Body of pancreas (tissue), 4 donors: ENCODE data around the gene SORT1. TPM values are rescaled to one million over a fixed set of nuclear protein-coding genes. Genes with fewer than 3 reads are reported as not detected.

Source experiments
- ATAC-seq: fragments of 150-250 bp; one replicate; pipeline ENCODE4 v1.9.1; 2016
- DNase-seq, 4 donors: peaks; one replicate each; pipeline ENCODE4 v3.0.0-alpha.2; 2019
- H3K27ac ChIP-seq, 4 donors: fragments of 200-600 bp; sonication (generic); 1 replicate in 3 of 4; 2 replicates in 1 of 4; pipeline versions ENCODE4 v1.5.1 to v1.6.1; 2016 to 2019; ENCODE audit warnings: mild to moderate bottlenecking in 1 of 4, mixed read lengths in 1 of 4, moderate library complexity in 1 of 4
- H3K27me3 ChIP-seq, 2 donors: fragments of 200-600 bp; sonication (generic); one replicate each; pipeline ENCODE4 v1.6.0; 2016; ENCODE audit warnings: mild to moderate bottlenecking in 1 of 2
- H3K36me3 ChIP-seq, 2 donors: fragments of 200-600 bp; sonication (generic); replicated peaks in 1 of 2; 2 replicates each; pipeline ENCODE4 v1.5.1; 2016; ENCODE audit warnings: low read depth in 2 of 2; ENCODE audit not compliant: insufficient read depth in 1 of 2
- H3K4me1 ChIP-seq: fragments of 200-600 bp; sonication (generic); one replicate; pipeline ENCODE4 v1.6.0; 2016
- H3K4me3 ChIP-seq, 2 donors: fragments of 200-600 bp; sonication (generic); 1 replicate in 1 of 2; 2 replicates in 1 of 2; pipeline ENCODE4 v1.5.1; 2016 to 2019
- H3K9me3 ChIP-seq, 3 donors: fragments of 200-600 bp; sonication (generic); 1 replicate in 2 of 3; 2 replicates in 1 of 3; pipeline ENCODE4 v1.5.1; 2016
- CTCF ChIP-seq, 7 experiments: fragments of 450-650 bp in 4 of 7; fragments of 200-600 bp in 3 of 7; sonication (generic) in 3 of 7; IDR thresholded peaks; one replicate each; pipeline ENCODE4 v1.5.1; 2016 to 2019; ENCODE audit warnings: antibody characterized with exemption in 7 of 7
- POLR2A ChIP-seq, 3 donors: fragments of 450-650 bp; IDR thresholded peaks; one replicate each; pipeline ENCODE4 v1.6.1; 2016; ENCODE audit warnings: antibody characterized with exemption in 3 of 3, mild to moderate bottlenecking in 2 of 3
- WGBS, 2 donors: methylation state at CpG; one replicate each; pipeline ENCODE4 v1.1.5; 2017; 5-methylcytosine and 5-hydroxymethylcytosine counted together
- intact Hi-C: fragments of 100-400 bp; cut with DNase I; formaldehyde crosslinking; loops from one replicate; pipeline ENCODE4 v1.15.1; 2023
- total RNA-seq, 2 donors: library from RNA; depleted of rRNA; stranded (reverse); fragments of >200 nt; gene quantifications; one replicate each; pipeline ENCODE4 v1.1.0, GENCODE V29; 2016

SORT1 gene
- total RNA-seq, 2 donors from 2014 or later, result 23.6 to 24.7 TPM

GRCh38 chr1:109331113-109331512 lies 66.6 kb downstream of the SORT1 start:
- intact Hi-C loops, result no loop called here
- H3K27me3 ChIP-seq, result no peaks in the 10 kb centered on the region
- no peaks in the 10 kb centered on the region for H3K9me3 ChIP-seq
- TF ChIP-seq CTCF (IDR thresholded peaks at IDR 0.05), result no peak
- no peak for TF ChIP-seq POLR2A (IDR thresholded peaks at IDR 0.05)
- DNase-seq (no peak), ATAC-seq (no peak)
- H3K4me1 ChIP-seq, result no peaks in the 10 kb centered on the region
- no peak overlapping the region for H3K27ac ChIP-seq
- no peak overlapping the region for H3K4me3 ChIP-seq
- peaks cover 6 to 8% of the 10 kb centered on the region in 2 donors for H3K36me3 ChIP-seq

- Histone ChIP-seq H3K4me1 (no peaks in the 10 kb centered on the region), H3K27ac (no peak overlapping the region), H3K4me3 (no peak overlapping the region), H3K9me3 (no peaks in the 10 kb centered on the region), H3K27me3 (no peaks in the 10 kb centered on the region), H3K36me3 (peaks cover 3 to 11% of the 10 kb centered on the region in 2 donors)
- DNase-seq (no peak), ATAC-seq (no peak)
- 87 to 89% methylated on average over 5 of the region's 5 CpGs for WGBS, 2 donors
- intact Hi-C loops, result no loop called here
- TF ChIP-seq POLR2A (IDR thresholded peaks at IDR 0.05), result no peak
- no peak for TF ChIP-seq CTCF (IDR thresholded peaks at IDR 0.05)
Observed at GRCh38 chr1:109327285-109327684, 70.4 kb downstream of the SORT1 start.

GRCh38 chr1:109322974-109323373 lies 74.7 kb downstream of the SORT1 start:
- WGBS, 2 donors, result 98% methylated on average over 6 of the region's 6 CpGs
- no peak overlapping the region for H3K27ac ChIP-seq
- DNase-seq (no peak), ATAC-seq (no peak)
- intact Hi-C loops, result no loop called here
- no peaks in the 10 kb centered on the region for H3K9me3 ChIP-seq
- no peaks in the 10 kb centered on the region for H3K4me1 ChIP-seq
- H3K4me3 ChIP-seq, result no peak overlapping the region
- no peaks in the 10 kb centered on the region for H3K27me3 ChIP-seq
- peaks cover 0 to 28% of the 10 kb centered on the region in 2 donors for H3K36me3 ChIP-seq
- no peak for TF ChIP-seq POLR2A (IDR thresholded peaks at IDR 0.05)
- TF ChIP-seq CTCF (IDR thresholded peaks at IDR 0.05), result no peak

GRCh38 chr1:109319114-109319513 lies 78.6 kb downstream of the SORT1 start:
- Histone ChIP-seq H3K4me1 (no peaks in the 10 kb centered on the region), H3K27me3 (no peaks in the 10 kb centered on the region), H3K9me3 (no peaks in the 10 kb centered on the region), H3K27ac (no peak overlapping the region), H3K4me3 (no peak overlapping the region), H3K36me3 (peaks cover 0 to 30% of the 10 kb centered on the region in 2 donors)
- 93% methylated on average over 3 of the region's 3 CpGs for WGBS, 2 donors
- DNase-seq (no peak), ATAC-seq (no peak)
- TF ChIP-seq CTCF (IDR thresholded peaks at IDR 0.05), result no peak
- TF ChIP-seq POLR2A (IDR thresholded peaks at IDR 0.05), result no peak
- intact Hi-C loops, result no loop called here

- no peak for TF ChIP-seq CTCF (IDR thresholded peaks at IDR 0.05)
- no peak for TF ChIP-seq POLR2A (IDR thresholded peaks at IDR 0.05)
- no peak overlapping the region for H3K27ac ChIP-seq
Observed at GRCh38 chr1:109316506-109316905, 81.2 kb downstream of the SORT1 start.

More at GRCh38 chr1:109316506-109316905, 81.2 kb downstream of the SORT1 start:
- intact Hi-C loops, result no loop called here
- WGBS, 2 donors, result 92 to 97% methylated on average over 1 of the region's 1 CpG
- Histone ChIP-seq H3K9me3 (no peaks in the 10 kb centered on the region), H3K4me1 (no peaks in the 10 kb centered on the region), H3K36me3 (peaks cover 0 to 22% of the 10 kb centered on the region in 2 donors), H3K4me3 (no peak overlapping the region), H3K27me3 (no peaks in the 10 kb centered on the region)
- DNase-seq, result no peak
- no peak for ATAC-seq
